ENCODE measurements around the gene RNF31. TPM values are rescaled to one million over a fixed set of nuclear protein-coding genes. Genes with fewer than 3 reads are reported as not detected.

RNF31 gene
- total and polyA plus RNA-seq, 7 donors, result 13.6 to 57.8 (median 31.9) TPM

- Histone ChIP-seq H3K27ac (peak within 1 kb of the TSS; percentile 90 to 97 (median 92)), H3K4me3 (peak within 1 kb of the TSS; percentile 55 to 77 (median 63)), H3K27me3 (no peaks in the 10 kb centered on the region), H3K36me3 (peaks cover 41 to 73% (median 52%) of the 10 kb centered on the region in 4 donors), H3K9me3 (no peaks in the 10 kb centered on the region), H3K4me1 (peaks cover 0 to 40% (median 28%) of the 10 kb centered on the region in 4 donors)
- WGBS, 2 donors, result 0% methylated on average over 12 of the region's 12 CpGs
- intact Hi-C loops (cut with DNase I), result loop anchor here (1.0 to 2.0 kb wide), 3 partner anchors 14 to 47 kb away; partner anchors contain the start of genes DCAF11, IPO4, NRL and PSME2
- peak; percentile 98 for DNase-seq
- TF ChIP-seq POLR2A (IDR thresholded peaks at IDR 0.05), result peak; percentile 25 to 48
- TF ChIP-seq, protein P1, sequence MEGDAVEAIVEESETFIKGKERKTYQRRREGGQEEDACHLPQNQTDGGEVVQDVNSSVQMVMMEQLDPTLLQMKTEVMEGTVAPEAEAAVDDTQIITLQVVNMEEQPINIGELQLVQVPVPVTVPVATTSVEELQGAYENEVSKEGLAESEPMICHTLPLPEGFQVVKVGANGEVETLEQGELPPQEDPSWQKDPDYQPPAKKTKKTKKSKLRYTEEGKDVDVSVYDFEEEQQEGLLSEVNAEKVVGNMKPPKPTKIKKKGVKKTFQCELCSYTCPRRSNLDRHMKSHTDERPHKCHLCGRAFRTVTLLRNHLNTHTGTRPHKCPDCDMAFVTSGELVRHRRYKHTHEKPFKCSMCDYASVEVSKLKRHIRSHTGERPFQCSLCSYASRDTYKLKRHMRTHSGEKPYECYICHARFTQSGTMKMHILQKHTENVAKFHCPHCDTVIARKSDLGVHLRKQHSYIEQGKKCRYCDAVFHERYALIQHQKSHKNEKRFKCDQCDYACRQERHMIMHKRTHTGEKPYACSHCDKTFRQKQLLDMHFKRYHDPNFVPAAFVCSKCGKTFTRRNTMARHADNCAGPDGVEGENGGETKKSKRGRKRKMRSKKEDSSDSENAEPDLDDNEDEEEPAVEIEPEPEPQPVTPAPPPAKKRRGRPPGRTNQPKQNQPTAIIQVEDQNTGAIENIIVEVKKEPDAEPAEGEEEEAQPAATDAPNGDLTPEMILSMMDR (IDR thresholded peaks at IDR 0.05), result peak; percentile 91 to 96 (median 94)
- peak; percentile 68 to 93 (median 83) for TF ChIP-seq POLR2AphosphoS5 (IDR thresholded peaks at IDR 0.05)
- peak in 2 of 4 donors; percentile 34 to 86 for TF ChIP-seq EP300 (IDR thresholded peaks at IDR 0.05)
Observed at GRCh38 chr14:24160850-24161804, 13.8 kb downstream of the RNF31 start, which contains the start of gene IRF9. Gene IRF9, plus strand, starts transcription at chr14:24161265. Its CDS starts 880 bp downstream, at chr14:24162145.

GRCh38 chr14:24162093-24162492 lies 14.8 kb downstream of the RNF31 start:
- WGBS, 2 donors, result 56 to 60% methylated on average over 8 of the region's 8 CpGs
- Histone ChIP-seq H3K4me1 (peaks cover 0 to 40% (median 28%) of the 10 kb centered on the region in 4 donors), H3K36me3 (peaks cover 32 to 73% (median 52%) of the 10 kb centered on the region in 4 donors), H3K9me3 (no peaks in the 10 kb centered on the region), H3K4me3 (peak overlapping the region; percentile 55 to 77 (median 63)), H3K27me3 (no peaks in the 10 kb centered on the region), H3K27ac (peak overlapping the region; percentile 90 to 97 (median 92))
- DNase-seq, result no peak
- TF ChIP-seq, protein P1 (IDR thresholded peaks at IDR 0.05), result no peak
- TF ChIP-seq POLR2AphosphoS5 (IDR thresholded peaks at IDR 0.05) (no peak), POLR2A (IDR thresholded peaks at IDR 0.05) (no peak)
- intact Hi-C loops (cut with DNase I), result no loop called here

DNA sequence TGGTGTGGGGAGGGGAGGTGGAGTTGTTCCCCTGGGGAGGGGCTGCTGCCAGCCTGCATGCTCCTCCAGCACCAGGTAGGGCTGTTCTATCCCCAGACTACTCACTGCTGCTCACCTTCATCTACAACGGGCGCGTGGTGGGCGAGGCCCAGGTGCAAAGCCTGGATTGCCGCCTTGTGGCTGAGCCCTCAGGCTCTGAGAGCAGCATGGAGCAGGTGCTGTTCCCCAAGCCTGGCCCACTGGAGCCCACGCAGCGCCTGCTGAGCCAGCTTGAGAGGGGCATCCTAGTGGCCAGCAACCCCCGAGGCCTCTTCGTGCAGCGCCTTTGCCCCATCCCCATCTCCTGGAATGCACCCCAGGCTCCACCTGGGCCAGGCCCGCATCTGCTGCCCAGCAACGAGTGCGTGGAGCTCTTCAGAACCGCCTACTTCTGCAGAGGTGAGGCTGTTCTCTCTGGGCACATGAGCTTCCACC lies 17.3 kb downstream of the RNF31 start:
- Histone ChIP-seq H3K27me3 (no peaks in the 10 kb centered on the region), H3K4me3 (no peak overlapping the region), H3K4me1 (peaks cover 0 to 40% (median 28%) of the 10 kb centered on the region in 4 donors), H3K36me3 (peaks cover 22 to 68% (median 41%) of the 10 kb centered on the region in 4 donors), H3K27ac (no peak overlapping the region), H3K9me3 (no peaks in the 10 kb centered on the region)
- WGBS, 2 donors, result 87 to 94% methylated on average over 14 of the region's 14 CpGs
- intact Hi-C loops (cut with DNase I), result no loop called here
- TF ChIP-seq POLR2AphosphoS5 (IDR thresholded peaks at IDR 0.05) (no peak), POLR2A (IDR thresholded peaks at IDR 0.05) (no peak), EP300 (IDR thresholded peaks at IDR 0.05) (no peak)
- DNase-seq, result no peak

DNA sequence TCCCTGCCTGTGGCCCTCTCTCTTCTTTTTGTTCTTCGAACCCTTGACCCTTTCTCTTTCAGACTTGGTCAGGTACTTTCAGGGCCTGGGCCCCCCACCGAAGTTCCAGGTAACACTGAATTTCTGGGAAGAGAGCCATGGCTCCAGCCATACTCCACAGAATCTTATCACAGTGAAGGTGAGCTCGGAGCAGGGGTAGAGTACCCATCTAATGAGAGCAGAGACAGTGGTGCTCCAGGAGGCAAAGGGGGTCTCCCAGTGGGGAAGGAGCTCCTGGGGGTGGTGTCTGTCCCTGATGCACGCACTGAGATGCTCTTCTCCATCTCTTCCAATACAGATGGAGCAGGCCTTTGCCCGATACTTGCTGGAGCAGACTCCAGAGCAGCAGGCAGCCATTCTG lies 18.5 kb downstream of the RNF31 start:
- no peak overlapping the region for H3K27ac ChIP-seq
- no peak overlapping the region for H3K4me3 ChIP-seq
- DNase-seq, result no peak
- no peak for TF ChIP-seq POLR2AphosphoS5 (IDR thresholded peaks at IDR 0.05)
- no peak for TF ChIP-seq EP300 (IDR thresholded peaks at IDR 0.05)
- TF ChIP-seq, protein P1 (IDR thresholded peaks at IDR 0.05), result no peak
- no peak for TF ChIP-seq POLR2A (IDR thresholded peaks at IDR 0.05)
- WGBS, 2 donors, result 94 to 98% methylated on average over 5 of the region's 5 CpGs
- no peaks in the 10 kb centered on the region for H3K27me3 ChIP-seq
- peaks cover 18 to 57% (median 41%) of the 10 kb centered on the region in 4 donors for H3K36me3 ChIP-seq
- H3K9me3 ChIP-seq, result no peaks in the 10 kb centered on the region
- H3K4me1 ChIP-seq, result peaks cover 0 to 35% (median 24%) of the 10 kb centered on the region in 4 donors
- intact Hi-C loops (cut with DNase I), result no loop called here

Data from sigmoid colon (tissue), 7 donors.